Liver (tissue), 9 donors: ENCODE measurements around the gene SUCLG2. TPM values are rescaled to one million over a fixed set of nuclear protein-coding genes. Genes with fewer than 3 reads are reported as not detected.

Experiments
- DNase-seq: peaks from one replicate; pipeline ENCODE4 v3.0.0-alpha.2; 2017; ENCODE audit warnings: low spot score
- H3K27ac ChIP-seq, 2 donors: one replicate each; pipeline ENCODE4 v1.7.0; 2013; ENCODE audit warnings: inconsistent platforms in 2 of 2, low read length in 2 of 2, control low read depth in 1 of 2, low read depth in 1 of 2, mild to moderate bottlenecking in 1 of 2
- H3K27me3 ChIP-seq, 4 donors: one replicate each; pipeline versions ENCODE4 v1.6.1 to v1.7.0; 2013; ENCODE audit warnings: low read length in 3 of 4, inconsistent platforms in 1 of 4, mild to moderate bottlenecking in 1 of 4, moderate library complexity in 1 of 4; ENCODE audit not compliant: control insufficient read depth in 4 of 4, insufficient read depth in 4 of 4
- H3K36me3 ChIP-seq, 4 donors: one replicate each; pipeline versions ENCODE4 v1.6.1 to v1.7.0; 2013; ENCODE audit warnings: low read length in 3 of 4, mild to moderate bottlenecking in 3 of 4, low read depth in 1 of 4, moderate library complexity in 1 of 4; ENCODE audit not compliant: control insufficient read depth in 4 of 4, insufficient read depth in 3 of 4
- H3K4me1 ChIP-seq, 4 donors: one replicate each; pipeline versions ENCODE4 v1.6.1 to v1.7.0; 2013; ENCODE audit warnings: low read length in 3 of 4, mild to moderate bottlenecking in 3 of 4, moderate library complexity in 1 of 4; ENCODE audit not compliant: control insufficient read depth in 4 of 4, insufficient read depth in 4 of 4
- H3K4me3 ChIP-seq, 3 donors: one replicate each; pipeline versions ENCODE4 v1.6.1 to v1.7.0; 2013; ENCODE audit warnings: low read length in 3 of 3, control low read depth in 1 of 3, low read depth in 1 of 3, mild to moderate bottlenecking in 1 of 3
- H3K9ac ChIP-seq, 2 donors: one replicate each; pipeline ENCODE4 v1.7.0; 2013; ENCODE audit warnings: low read length in 2 of 2, mild to moderate bottlenecking in 2 of 2, moderate library complexity in 2 of 2, control low read depth in 1 of 2, low read depth in 1 of 2
- H3K9me3 ChIP-seq, 4 donors: one replicate each; pipeline versions ENCODE4 v1.6.1 to v1.7.0; 2013; ENCODE audit warnings: low read length in 3 of 4; ENCODE audit not compliant: control insufficient read depth in 4 of 4
- ATF3 ChIP-seq: IDR thresholded peaks from 2 replicates; pipeline ENCODE4 v1.6.1; 2016; ENCODE audit warnings: antibody characterized with exemption
- CTCF ChIP-seq: fragments of 150-350 bp; IDR thresholded peaks from 2 replicates; pipeline ENCODE4 v1.5.1; 2017; ENCODE audit warnings: improper control_type of control experiment, low read depth, low read length; ENCODE audit not compliant: missing input control
- EGR1 ChIP-seq, 2 donors: IDR thresholded peaks; 2 replicates each; pipeline ENCODE4 v1.6.1; 2016 to 2018; ENCODE audit warnings: antibody characterized with exemption in 2 of 2, low read depth in 2 of 2
- FOXA1 ChIP-seq: IDR thresholded peaks from 2 replicates; pipeline ENCODE4 v1.6.1; 2016; ENCODE audit warnings: antibody characterized with exemption
- FOXA2 ChIP-seq: IDR thresholded peaks from 2 replicates; pipeline ENCODE4 v1.6.1; 2016; ENCODE audit warnings: antibody characterized with exemption
- GABPA ChIP-seq, 2 donors: IDR thresholded peaks in 1 of 2; conservative IDR thresholded peaks in 1 of 2; 2 replicates each; pipeline ENCODE4 v1.6.1; 2016; ENCODE audit warnings: antibody characterized with exemption in 2 of 2, mild to moderate bottlenecking in 1 of 2, moderate library complexity in 1 of 2
- HNF4A ChIP-seq, 2 donors: conservative IDR thresholded peaks; 2 replicates each; pipeline ENCODE4 v1.6.1; 2016; ENCODE audit warnings: antibody characterized with exemption in 2 of 2, mild to moderate bottlenecking in 2 of 2
- HNF4G ChIP-seq: IDR thresholded peaks from 2 replicates; pipeline ENCODE4 v1.6.1; 2016; ENCODE audit warnings: antibody characterized with exemption
- JUND ChIP-seq, 2 donors: IDR thresholded peaks; 2 replicates each; pipeline ENCODE4 v1.6.1; 2016; ENCODE audit warnings: antibody characterized with exemption in 2 of 2
- MAX ChIP-seq: IDR thresholded peaks from 2 replicates; pipeline ENCODE4 v1.6.1; 2016; ENCODE audit warnings: antibody characterized with exemption
- NR2F2 ChIP-seq: IDR thresholded peaks from 2 replicates; pipeline ENCODE4 v1.6.1; 2016; ENCODE audit warnings: antibody characterized with exemption
- RAD21 ChIP-seq, 2 donors: IDR thresholded peaks; 2 replicates each; pipeline ENCODE4 v1.6.1; 2016; ENCODE audit warnings: antibody characterized with exemption in 2 of 2, mild to moderate bottlenecking in 2 of 2
- REST ChIP-seq: IDR thresholded peaks from 2 replicates; pipeline ENCODE4 v1.6.1; 2016; ENCODE audit warnings: antibody characterized with exemption, mild to moderate bottlenecking
- RXRA ChIP-seq, 2 donors: IDR thresholded peaks; 2 replicates each; pipeline ENCODE4 v1.6.1; 2017 to 2018; ENCODE audit warnings: antibody characterized with exemption in 2 of 2, mild to moderate bottlenecking in 1 of 2
- SP1 ChIP-seq: IDR thresholded peaks from 2 replicates; pipeline ENCODE4 v1.6.1; 2018; ENCODE audit warnings: antibody characterized with exemption, mild to moderate bottlenecking
- TAF1 ChIP-seq: conservative IDR thresholded peaks from 2 replicates; pipeline ENCODE4 v1.6.1; 2016; ENCODE audit warnings: antibody characterized with exemption, mild to moderate bottlenecking
- YY1 ChIP-seq: IDR thresholded peaks from 2 replicates; pipeline ENCODE4 v1.6.1; 2016; ENCODE audit warnings: antibody characterized with exemption, mild to moderate bottlenecking
- ZBTB33 ChIP-seq: IDR thresholded peaks from 2 replicates; pipeline ENCODE4 v1.6.1; 2016; ENCODE audit warnings: antibody characterized with exemption
- WGBS: extraction: QIAGEN DNeasy Blood & Tissue Kit; methylation state at CpG from one replicate; pipeline ENCODE4 v1.1.7; 2013; 5-methylcytosine and 5-hydroxymethylcytosine counted together
- polyA plus RNA-seq, 2 donors: library from polyadenylated mRNA; stranded (reverse) in 1 of 2; unstranded in 1 of 2; fragments of 200-250 nt in 1 of 2; fragments of >200 nt in 1 of 2; fragmentation: Nextera tagmentation in 1 of 2; extraction: Ambion mirVana in 1 of 2; gene quantifications; one replicate each; pipeline versions ENCODE4 v1.2.1 to v1.2.3, GENCODE V29; 2013 to 2015
- total RNA-seq, 2 donors: library from RNA; depleted of rRNA; stranded (reverse); fragments of >200 nt; gene quantifications; one replicate each; pipeline ENCODE4 v1.2.3, GENCODE V29; 2014
- donor health status: healthy.
- donor health status: healthy.
- donor health status: healthy.
- donor health status: healthy.
- donor health status: healthy.

The SUCLG2 gene
- total and polyA plus RNA-seq, 4 donors, result 45.3 to 114 (median 92.8) TPM

- Histone ChIP-seq H3K9ac (no peak overlapping the region), H3K4me3 (no peak overlapping the region), H3K4me1 (peaks cover 0 to 3% (median 1%) of the 10 kb centered on the region in 4 donors), H3K27ac (no peak overlapping the region), H3K27me3 (no peaks in the 10 kb centered on the region), H3K9me3 (no peaks in the 10 kb centered on the region), H3K36me3 (no peaks in the 10 kb centered on the region)
- 95% methylated on average over 2 of the region's 2 CpGs for WGBS
- DNase-seq, result no peak
- TF ChIP-seq RXRA (IDR thresholded peaks at IDR 0.05), result no peak
- no peak for TF ChIP-seq NR2F2
- no peak for TF ChIP-seq SP1
- TF ChIP-seq FOXA2, result no peak
- no peak for TF ChIP-seq YY1
- TF ChIP-seq MAX, result no peak
Measured at GRCh38 chr3:67688231-67688630, 33.8 kb upstream of the SUCLG2 start.

- H3K4me3 ChIP-seq, result no peak overlapping the region
- no peaks in the 10 kb centered on the region for H3K27me3 ChIP-seq
- WGBS, result 91% methylated on average over 8 of the region's 8 CpGs
- H3K9ac ChIP-seq, result no peak overlapping the region
- DNase-seq, result no peak
- peaks cover 0 to 2% (median 0%) of the 10 kb centered on the region in 4 donors for H3K36me3 ChIP-seq
- H3K4me1 ChIP-seq, result peaks cover 0 to 3% (median 1%) of the 10 kb centered on the region in 4 donors
- TF ChIP-seq HNF4G (no peak), FOXA1 (no peak), RAD21 (IDR thresholded peaks at IDR 0.05) (no peak), HNF4A (conservative IDR thresholded peaks at IDR 0.05) (no peak), TAF1 (no peak), MAX (no peak), FOXA2 (no peak), YY1 (no peak), GABPA (IDR thresholded peaks at IDR 0.05 in 1 of 2, conservative IDR thresholded peaks at IDR 0.05 in 1 of 2) (no peak), CTCF (no peak), NR2F2 (no peak), EGR1 (IDR thresholded peaks at IDR 0.05; ENCODE audit: low read depth in 2 of 2) (no peak), RXRA (IDR thresholded peaks at IDR 0.05) (no peak), JUND (IDR thresholded peaks at IDR 0.05) (no peak)
- no peaks in the 10 kb centered on the region for H3K9me3 ChIP-seq
- H3K27ac ChIP-seq, result no peak overlapping the region
Measured at GRCh38 chr3:67686069-67686468, 31.7 kb upstream of the SUCLG2 start.

- Histone ChIP-seq H3K9ac (no peak overlapping the region), H3K27ac (no peak overlapping the region), H3K4me1 (peaks cover 0 to 3% (median 1%) of the 10 kb centered on the region in 4 donors), H3K27me3 (no peaks in the 10 kb centered on the region), H3K36me3 (peaks cover 0 to 2% (median 0%) of the 10 kb centered on the region in 4 donors), H3K4me3 (no peak overlapping the region), H3K9me3 (no peaks in the 10 kb centered on the region)
- WGBS, result 60% methylated on average over 1 of the region's 1 CpG
- no peak for DNase-seq
- no peak for TF ChIP-seq ZBTB33
- no peak for TF ChIP-seq RXRA (IDR thresholded peaks at IDR 0.05)
- no peak for TF ChIP-seq RAD21 (IDR thresholded peaks at IDR 0.05)
- TF ChIP-seq HNF4G, result no peak
- TF ChIP-seq ATF3, result no peak
- TF ChIP-seq YY1, result no peak
- no peak for TF ChIP-seq CTCF
- TF ChIP-seq GABPA (IDR thresholded peaks at IDR 0.05 in 1 of 2, conservative IDR thresholded peaks at IDR 0.05 in 1 of 2), result no peak
- no peak for TF ChIP-seq NR2F2
- TF ChIP-seq JUND (IDR thresholded peaks at IDR 0.05), result no peak
- no peak for TF ChIP-seq REST
- TF ChIP-seq FOXA1, result no peak
Measured at GRCh38 chr3:67685499-67685898, 31.1 kb upstream of the SUCLG2 start.
